IMR-90 (cell line): ENCODE measurements around the gene HOXC5.

Source experiments
- BHLHE40 ChIP-seq: fragments of 150-350 bp; IDR thresholded peaks from 2 replicates; pipeline ENCODE4 v1.6.1; 2016; ENCODE audit warnings: mild to moderate bottlenecking, low read depth, low read length
- CEBPB ChIP-seq: IDR thresholded peaks from 2 replicates; pipeline ENCODE4 v1.6.1; 2012; ENCODE audit warnings: low read depth, low read length, improper control_type of control experiment
- CHD1 ChIP-seq: IDR thresholded peaks from 2 replicates; pipeline ENCODE4 v1.6.1; 2012; ENCODE audit warnings: low read depth, low read length, improper control_type of control experiment
- FOS ChIP-seq: fragments of 150-350 bp; IDR thresholded peaks from 2 replicates; pipeline ENCODE4 v1.6.1; 2016; ENCODE audit warnings: low read depth, low read length
- MAFK ChIP-seq: IDR thresholded peaks from 2 replicates; pipeline ENCODE4 v1.6.1; 2012; ENCODE audit warnings: low read depth, low read length, improper control_type of control experiment
- MAZ ChIP-seq: IDR thresholded peaks from 2 replicates; pipeline ENCODE4 v1.6.1; 2012; ENCODE audit warnings: low read depth, mild to moderate bottlenecking, low read length, improper control_type of control experiment, moderate library complexity, borderline replicate concordance
- POLR2A ChIP-seq: IDR thresholded peaks from 2 replicates; pipeline ENCODE4 v1.6.1; 2012; ENCODE audit warnings: mild to moderate bottlenecking, low read depth, low read length
- RAD21 ChIP-seq: IDR thresholded peaks from 2 replicates; pipeline ENCODE4 v1.6.1; 2012; ENCODE audit warnings: low read length, improper control_type of control experiment
- RCOR1 ChIP-seq: IDR thresholded peaks from 2 replicates; pipeline ENCODE4 v1.6.1; 2012; ENCODE audit warnings: mild to moderate bottlenecking, low read length, improper control_type of control experiment; ENCODE audit not compliant: insufficient replicate concordance
- RFX5 ChIP-seq: IDR thresholded peaks from 2 replicates; pipeline ENCODE4 v1.8.0; 2012; ENCODE audit warnings: low read depth, mild to moderate bottlenecking, low read length, moderate library complexity
- SMC3 ChIP-seq: fragments of 150-350 bp; IDR thresholded peaks from 2 replicates; pipeline ENCODE4 v1.6.1; 2016; ENCODE audit warnings: low read depth, mild to moderate bottlenecking, antibody characterized with exemption, low read length, moderate library complexity
- TF ChIP-seq, protein P1 (sequence below): conservative IDR thresholded peaks from 2 replicates; pipeline ENCODE4 v1.5.1; 2012; ENCODE audit warnings: mild to moderate bottlenecking, low read depth, low read length, improper control_type of control experiment
- TF ChIP-seq, protein P2 (sequence below): fragments of 150-350 bp; IDR thresholded peaks from 2 replicates; pipeline ENCODE4 v1.6.1; 2017; ENCODE audit warnings: mild to moderate bottlenecking, antibody characterized with exemption, low read length, low read depth
- TF ChIP-seq, protein P3 (sequence below): fragments of 150-350 bp; IDR thresholded peaks from 2 replicates; pipeline ENCODE4 v1.6.1; 2016; ENCODE audit warnings: low read depth, mild to moderate bottlenecking, low read length, moderate library complexity, borderline replicate concordance

DNA sequence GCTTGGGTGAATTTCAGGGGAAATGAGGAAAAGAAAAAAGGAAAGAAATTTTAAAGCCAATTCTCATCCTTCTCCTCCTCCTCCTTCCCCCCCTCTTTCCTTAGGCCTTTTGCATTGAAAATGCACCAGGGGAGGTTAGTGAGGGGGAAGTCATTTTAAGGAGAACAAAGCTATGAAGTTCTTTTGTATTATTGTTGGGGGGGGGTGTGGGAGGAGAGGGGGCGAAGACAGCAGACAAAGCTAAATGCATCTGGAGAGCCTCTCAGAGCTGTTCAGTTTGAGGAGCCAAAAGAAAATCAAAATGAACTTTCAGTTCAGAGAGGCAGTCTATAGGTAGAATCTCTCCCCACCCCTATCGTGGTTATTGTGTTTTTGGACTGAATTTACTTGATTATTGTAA, 22.7 kb downstream of the HOXC5 start:
- TF ChIP-seq, protein P1, sequence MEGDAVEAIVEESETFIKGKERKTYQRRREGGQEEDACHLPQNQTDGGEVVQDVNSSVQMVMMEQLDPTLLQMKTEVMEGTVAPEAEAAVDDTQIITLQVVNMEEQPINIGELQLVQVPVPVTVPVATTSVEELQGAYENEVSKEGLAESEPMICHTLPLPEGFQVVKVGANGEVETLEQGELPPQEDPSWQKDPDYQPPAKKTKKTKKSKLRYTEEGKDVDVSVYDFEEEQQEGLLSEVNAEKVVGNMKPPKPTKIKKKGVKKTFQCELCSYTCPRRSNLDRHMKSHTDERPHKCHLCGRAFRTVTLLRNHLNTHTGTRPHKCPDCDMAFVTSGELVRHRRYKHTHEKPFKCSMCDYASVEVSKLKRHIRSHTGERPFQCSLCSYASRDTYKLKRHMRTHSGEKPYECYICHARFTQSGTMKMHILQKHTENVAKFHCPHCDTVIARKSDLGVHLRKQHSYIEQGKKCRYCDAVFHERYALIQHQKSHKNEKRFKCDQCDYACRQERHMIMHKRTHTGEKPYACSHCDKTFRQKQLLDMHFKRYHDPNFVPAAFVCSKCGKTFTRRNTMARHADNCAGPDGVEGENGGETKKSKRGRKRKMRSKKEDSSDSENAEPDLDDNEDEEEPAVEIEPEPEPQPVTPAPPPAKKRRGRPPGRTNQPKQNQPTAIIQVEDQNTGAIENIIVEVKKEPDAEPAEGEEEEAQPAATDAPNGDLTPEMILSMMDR, result no peak
- TF ChIP-seq SMC3, result no peak
- no peak for TF ChIP-seq POLR2A
- no peak for TF ChIP-seq MAFK
- TF ChIP-seq RAD21, result no peak
- TF ChIP-seq CHD1, result no peak
- TF ChIP-seq FOS, result no peak
- no peak for TF ChIP-seq CEBPB
- TF ChIP-seq, protein P2, sequence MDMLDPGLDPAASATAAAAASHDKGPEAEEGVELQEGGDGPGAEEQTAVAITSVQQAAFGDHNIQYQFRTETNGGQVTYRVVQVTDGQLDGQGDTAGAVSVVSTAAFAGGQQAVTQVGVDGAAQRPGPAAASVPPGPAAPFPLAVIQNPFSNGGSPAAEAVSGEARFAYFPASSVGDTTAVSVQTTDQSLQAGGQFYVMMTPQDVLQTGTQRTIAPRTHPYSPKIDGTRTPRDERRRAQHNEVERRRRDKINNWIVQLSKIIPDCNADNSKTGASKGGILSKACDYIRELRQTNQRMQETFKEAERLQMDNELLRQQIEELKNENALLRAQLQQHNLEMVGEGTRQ, result no peak
- TF ChIP-seq RCOR1, result no peak
- no peak for TF ChIP-seq RFX5
- TF ChIP-seq BHLHE40, result no peak
- TF ChIP-seq MAZ, result no peak
- TF ChIP-seq, protein P3, sequence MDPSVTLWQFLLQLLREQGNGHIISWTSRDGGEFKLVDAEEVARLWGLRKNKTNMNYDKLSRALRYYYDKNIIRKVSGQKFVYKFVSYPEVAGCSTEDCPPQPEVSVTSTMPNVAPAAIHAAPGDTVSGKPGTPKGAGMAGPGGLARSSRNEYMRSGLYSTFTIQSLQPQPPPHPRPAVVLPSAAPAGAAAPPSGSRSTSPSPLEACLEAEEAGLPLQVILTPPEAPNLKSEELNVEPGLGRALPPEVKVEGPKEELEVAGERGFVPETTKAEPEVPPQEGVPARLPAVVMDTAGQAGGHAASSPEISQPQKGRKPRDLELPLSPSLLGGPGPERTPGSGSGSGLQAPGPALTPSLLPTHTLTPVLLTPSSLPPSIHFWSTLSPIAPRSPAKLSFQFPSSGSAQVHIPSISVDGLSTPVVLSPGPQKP, result no peak
